ENCODE results near the gene TEAD1. TPM values are rescaled to one million over a fixed set of nuclear protein-coding genes. Genes with fewer than 3 reads are reported as not detected.

TEAD1 gene
- total RNA-seq, 1 experiment from 2014 or later: not detected

- Histone ChIP-seq H3K4me2 (ENCODE audit: low read depth, low read length, poor library complexity, severe bottlenecking) (no peak overlapping the region), H3K4me1 (ENCODE audit: low read length) (no peaks in the 10 kb centered on the region), H3K9me2 (replicated peaks; ENCODE audit: insufficient read depth, low read length) (no peaks in the 10 kb centered on the region), H4K20me1 (ENCODE audit: insufficient read depth, low read depth, low read length) (no peaks in the 10 kb centered on the region), H3K9me3 (ENCODE audit: low read length) (no peaks in the 10 kb centered on the region), H3K9ac (ENCODE audit: low read length) (no peak overlapping the region), H3K79me2 (ENCODE audit: low read length) (no peaks in the 10 kb centered on the region), H3K27me3 (ENCODE audit: low read length) (peaks cover 2% of the 10 kb centered on the region; the same call in 1 of the 2 replicates), H3K27ac (ENCODE audit: low read length) (no peak overlapping the region), H3K36me3 (ENCODE audit: insufficient read depth, low read length) (no peaks in the 10 kb centered on the region), H3K4me3 (ENCODE audit: low read length) (no peak overlapping the region), H2AFZ (ENCODE audit: low read length) (no peak overlapping the region)
- no peak for DNase-seq
These were observed 23.8 kb downstream of the TEAD1 start for GRCh38 chr11:12698048-12698447.

- no peaks in the 10 kb centered on the region for H3K9me2 ChIP-seq (replicated peaks; ENCODE audit: insufficient read depth, low read length)
- no peaks in the 10 kb centered on the region for H4K20me1 ChIP-seq (ENCODE audit: insufficient read depth, low read depth, low read length)
- no peak overlapping the region for H2AFZ ChIP-seq (ENCODE audit: low read length)
- H3K4me3 ChIP-seq (ENCODE audit: low read length): no peak overlapping the region
- no peaks in the 10 kb centered on the region for H3K36me3 ChIP-seq (ENCODE audit: insufficient read depth, low read length)
- no peak overlapping the region for H3K27ac ChIP-seq (ENCODE audit: low read length)
- no peak overlapping the region for H3K9ac ChIP-seq (ENCODE audit: low read length)
- H3K27me3 ChIP-seq (ENCODE audit: low read length): no peaks in the 10 kb centered on the region; the same call in 1 of the 2 replicates
- H3K4me1 ChIP-seq (ENCODE audit: low read length): no peaks in the 10 kb centered on the region
- H3K79me2 ChIP-seq (ENCODE audit: low read length): no peaks in the 10 kb centered on the region
- DNase-seq: no peak
- H3K9me3 ChIP-seq (ENCODE audit: low read length): no peaks in the 10 kb centered on the region
- H3K4me2 ChIP-seq (ENCODE audit: low read depth, low read length, poor library complexity, severe bottlenecking): no peak overlapping the region
These were observed 27.8 kb downstream of the TEAD1 start for GRCh38 chr11:12701811-12702592.

GRCh38 chr11:12702999-12703453, 28.8 kb downstream of the TEAD1 start:
- Histone ChIP-seq H3K4me1 (ENCODE audit: low read length) (no peaks in the 10 kb centered on the region), H3K79me2 (ENCODE audit: low read length) (no peaks in the 10 kb centered on the region), H3K9me2 (replicated peaks; ENCODE audit: insufficient read depth, low read length) (no peaks in the 10 kb centered on the region), H2AFZ (ENCODE audit: low read length) (no peak overlapping the region), H3K9ac (ENCODE audit: low read length) (no peak overlapping the region), H3K4me2 (ENCODE audit: low read depth, low read length, poor library complexity, severe bottlenecking) (no peak overlapping the region), H3K9me3 (ENCODE audit: low read length) (no peaks in the 10 kb centered on the region), H3K4me3 (ENCODE audit: low read length) (no peak overlapping the region), H3K27me3 (ENCODE audit: low read length) (no peaks in the 10 kb centered on the region; the same call in 1 of the 2 replicates), H3K36me3 (ENCODE audit: insufficient read depth, low read length) (no peaks in the 10 kb centered on the region), H4K20me1 (ENCODE audit: insufficient read depth, low read depth, low read length) (no peaks in the 10 kb centered on the region), H3K27ac (ENCODE audit: low read length) (no peak overlapping the region)
- no peak for DNase-seq

DNA sequence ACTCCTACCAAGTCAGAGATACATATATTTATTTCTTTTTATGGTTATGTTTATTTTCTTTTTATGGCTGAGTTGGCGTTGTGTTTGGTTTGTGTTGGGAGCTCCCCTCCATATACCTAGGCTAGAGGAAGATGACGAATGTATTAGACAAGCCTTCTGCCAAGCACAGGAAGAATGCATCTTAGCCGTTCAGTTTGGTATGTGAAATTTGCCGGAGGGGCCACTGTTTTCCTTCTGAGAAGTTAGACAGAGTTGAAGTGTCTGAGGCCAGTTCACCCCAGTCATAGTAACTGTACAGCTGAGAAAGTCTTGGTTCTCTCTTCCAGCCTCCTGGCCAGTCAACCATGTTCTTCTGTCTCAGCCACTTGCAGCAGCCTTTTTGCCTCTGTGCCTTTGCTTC, 29.8 kb downstream of the TEAD1 start:
- H2AFZ ChIP-seq (ENCODE audit: low read length): no peak overlapping the region
- no peak overlapping the region for H3K9ac ChIP-seq (ENCODE audit: low read length)
- no peak overlapping the region for H3K4me2 ChIP-seq (ENCODE audit: low read depth, low read length, poor library complexity, severe bottlenecking)
- no peaks in the 10 kb centered on the region; the same call in 1 of the 2 replicates for H3K27me3 ChIP-seq (ENCODE audit: low read length)
- no peak overlapping the region for H3K27ac ChIP-seq (ENCODE audit: low read length)
- H3K36me3 ChIP-seq (ENCODE audit: insufficient read depth, low read length): no peaks in the 10 kb centered on the region
- H3K9me2 ChIP-seq (replicated peaks; ENCODE audit: insufficient read depth, low read length): no peaks in the 10 kb centered on the region
- no peaks in the 10 kb centered on the region for H3K9me3 ChIP-seq (ENCODE audit: low read length)
- no peaks in the 10 kb centered on the region for H4K20me1 ChIP-seq (ENCODE audit: insufficient read depth, low read depth, low read length)
- no peaks in the 10 kb centered on the region for H3K4me1 ChIP-seq (ENCODE audit: low read length)
- H3K79me2 ChIP-seq (ENCODE audit: low read length): no peaks in the 10 kb centered on the region
- DNase-seq: no peak
- H3K4me3 ChIP-seq (ENCODE audit: low read length): no peak overlapping the region

DNA sequence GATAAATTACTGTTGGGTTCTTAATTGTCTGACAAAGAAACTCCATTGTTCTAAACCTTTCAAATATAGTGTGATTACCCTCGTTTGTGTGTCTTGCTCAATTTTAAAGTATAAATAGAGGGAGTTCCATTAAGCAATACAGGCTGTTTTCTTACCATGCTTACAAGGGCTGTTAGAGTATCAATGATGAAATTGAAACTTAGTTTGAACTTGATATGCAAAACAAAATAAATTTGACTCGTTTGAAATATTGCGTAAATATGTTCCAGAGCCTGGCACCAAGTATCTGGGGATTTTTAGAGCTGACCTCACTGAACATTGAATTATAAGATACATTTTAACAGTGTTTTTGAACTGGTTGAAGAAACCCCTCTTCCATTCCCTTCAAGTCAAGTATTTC, 31.7 kb downstream of the TEAD1 start:
- Histone ChIP-seq H4K20me1 (ENCODE audit: insufficient read depth, low read depth, low read length) (no peaks in the 10 kb centered on the region), H2AFZ (ENCODE audit: low read length) (no peak overlapping the region), H3K9ac (ENCODE audit: low read length) (no peak overlapping the region), H3K9me3 (ENCODE audit: low read length) (no peaks in the 10 kb centered on the region), H3K4me2 (ENCODE audit: low read depth, low read length, poor library complexity, severe bottlenecking) (no peak overlapping the region), H3K27me3 (ENCODE audit: low read length) (no peaks in the 10 kb centered on the region), H3K4me3 (ENCODE audit: low read length) (no peak overlapping the region), H3K36me3 (ENCODE audit: insufficient read depth, low read length) (no peaks in the 10 kb centered on the region), H3K9me2 (replicated peaks; ENCODE audit: insufficient read depth, low read length) (no peaks in the 10 kb centered on the region), H3K4me1 (ENCODE audit: low read length) (no peaks in the 10 kb centered on the region), H3K27ac (ENCODE audit: low read length) (no peak overlapping the region), H3K79me2 (ENCODE audit: low read length) (no peaks in the 10 kb centered on the region)
- no peak for DNase-seq

DNA sequence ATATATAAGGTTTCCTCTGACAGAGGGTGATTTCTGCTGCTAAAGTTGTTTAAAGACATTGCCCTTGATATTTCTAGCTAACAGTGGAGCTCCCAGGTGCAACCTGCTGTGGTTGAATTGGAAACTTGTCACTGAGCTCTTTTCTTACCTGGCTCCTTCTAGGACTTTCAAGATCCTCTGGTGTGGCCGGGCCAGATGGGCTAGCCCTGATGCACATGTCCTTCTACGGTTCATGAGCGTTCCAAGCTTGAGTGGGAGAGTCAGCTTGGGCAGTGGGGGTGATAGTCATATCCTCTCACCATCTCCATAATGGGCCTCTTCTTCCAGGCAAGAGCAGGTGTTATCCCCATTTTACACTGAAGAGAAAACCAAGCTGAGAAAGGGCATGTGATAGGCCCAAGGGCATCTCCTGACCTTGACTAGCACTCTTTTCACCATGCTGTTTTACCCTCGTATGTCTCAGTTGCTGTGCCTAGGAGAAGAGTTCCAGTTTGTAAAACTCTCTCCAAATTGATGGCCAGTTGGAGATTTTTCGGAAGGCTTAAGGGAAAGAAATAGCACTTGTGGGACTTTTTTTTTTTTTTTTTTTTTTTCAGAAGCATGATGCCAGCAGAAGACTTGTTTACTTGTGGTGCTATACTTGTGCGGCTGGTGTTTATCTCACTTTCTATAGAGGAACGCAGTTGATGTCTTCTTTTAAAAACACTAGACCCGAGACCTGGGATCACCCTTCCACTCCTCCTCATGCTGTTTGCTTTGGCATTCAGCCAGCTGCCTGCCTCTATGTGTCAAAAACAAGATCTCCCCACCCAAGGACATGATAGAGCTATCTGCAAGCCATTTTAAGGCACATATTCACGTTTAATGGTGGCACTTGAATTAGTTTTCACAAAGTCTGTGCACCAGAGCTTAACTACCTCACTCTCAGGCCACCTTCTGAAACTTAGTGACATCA, 32.6 kb downstream of the TEAD1 start:
- no peaks in the 10 kb centered on the region for H3K9me2 ChIP-seq (replicated peaks; ENCODE audit: insufficient read depth, low read length)
- no peaks in the 10 kb centered on the region for H4K20me1 ChIP-seq (ENCODE audit: insufficient read depth, low read depth, low read length)
- no peaks in the 10 kb centered on the region for H3K4me1 ChIP-seq (ENCODE audit: low read length)
- H2AFZ ChIP-seq (ENCODE audit: low read length): no peak overlapping the region
- H3K36me3 ChIP-seq (ENCODE audit: insufficient read depth, low read length): no peaks in the 10 kb centered on the region
- H3K9me3 ChIP-seq (ENCODE audit: low read length): no peaks in the 10 kb centered on the region
- no peak overlapping the region for H3K9ac ChIP-seq (ENCODE audit: low read length)
- no peaks in the 10 kb centered on the region for H3K79me2 ChIP-seq (ENCODE audit: low read length)
- H3K27me3 ChIP-seq (ENCODE audit: low read length): no peaks in the 10 kb centered on the region
- H3K4me2 ChIP-seq (ENCODE audit: low read depth, low read length, poor library complexity, severe bottlenecking): no peak overlapping the region
- no peak overlapping the region for H3K4me3 ChIP-seq (ENCODE audit: low read length)
- no peak for DNase-seq
- H3K27ac ChIP-seq (ENCODE audit: low read length): no peak overlapping the region

DNA sequence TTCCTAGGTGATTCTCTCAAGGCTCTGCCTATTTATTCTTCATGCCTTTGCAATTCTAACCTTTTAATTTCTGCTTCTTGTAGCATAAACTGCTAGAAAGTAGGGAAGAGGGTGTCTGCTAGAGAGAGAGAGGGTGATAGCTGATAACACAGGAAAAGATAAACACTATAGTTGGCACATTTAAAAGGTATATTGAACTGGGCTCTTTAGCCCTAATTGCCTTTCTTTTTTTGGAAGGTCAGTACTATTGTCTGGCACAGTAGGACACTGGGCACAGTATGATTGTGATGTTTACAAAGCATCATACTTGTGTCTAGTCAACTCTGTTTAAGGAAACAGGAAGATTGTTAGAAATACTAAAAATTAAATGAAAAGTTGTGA, 33.3 kb downstream of the TEAD1 start:
- no peaks in the 10 kb centered on the region for H4K20me1 ChIP-seq (ENCODE audit: insufficient read depth, low read depth, low read length)
- no peak for DNase-seq
- H3K4me3 ChIP-seq (ENCODE audit: low read length): no peak overlapping the region
- H3K4me1 ChIP-seq (ENCODE audit: low read length): no peaks in the 10 kb centered on the region
- H2AFZ ChIP-seq (ENCODE audit: low read length): no peak overlapping the region
- H3K9me2 ChIP-seq (replicated peaks; ENCODE audit: insufficient read depth, low read length): no peaks in the 10 kb centered on the region
- no peaks in the 10 kb centered on the region for H3K9me3 ChIP-seq (ENCODE audit: low read length)
- no peaks in the 10 kb centered on the region for H3K79me2 ChIP-seq (ENCODE audit: low read length)
- H3K27ac ChIP-seq (ENCODE audit: low read length): no peak overlapping the region
- no peaks in the 10 kb centered on the region for H3K27me3 ChIP-seq (ENCODE audit: low read length)
- no peaks in the 10 kb centered on the region for H3K36me3 ChIP-seq (ENCODE audit: insufficient read depth, low read length)
- H3K9ac ChIP-seq (ENCODE audit: low read length): no peak overlapping the region
- no peak overlapping the region for H3K4me2 ChIP-seq (ENCODE audit: low read depth, low read length, poor library complexity, severe bottlenecking)

GRCh38 chr11:12711496-12711895, 37.3 kb downstream of the TEAD1 start:
- Histone ChIP-seq H3K79me2 (ENCODE audit: low read length) (no peaks in the 10 kb centered on the region), H3K4me2 (ENCODE audit: low read depth, low read length, poor library complexity, severe bottlenecking) (no peak overlapping the region), H3K9me3 (ENCODE audit: low read length) (no peaks in the 10 kb centered on the region), H4K20me1 (ENCODE audit: insufficient read depth, low read depth, low read length) (no peaks in the 10 kb centered on the region), H3K27me3 (ENCODE audit: low read length) (no peaks in the 10 kb centered on the region), H2AFZ (ENCODE audit: low read length) (no peak overlapping the region), H3K27ac (ENCODE audit: low read length) (no peak overlapping the region), H3K4me3 (ENCODE audit: low read length) (no peak overlapping the region), H3K4me1 (ENCODE audit: low read length) (no peaks in the 10 kb centered on the region), H3K36me3 (ENCODE audit: insufficient read depth, low read length) (no peaks in the 10 kb centered on the region), H3K9me2 (replicated peaks; ENCODE audit: insufficient read depth, low read length) (no peaks in the 10 kb centered on the region), H3K9ac (ENCODE audit: low read length) (no peak overlapping the region)
- no peak for DNase-seq

Measured in Karpas-422 (cell line).